ENCODE results near the gene ZBED6. TPM values are rescaled to one million over a fixed set of nuclear protein-coding genes. Genes with fewer than 3 reads are reported as not detected.

Gene ZBED6
- total and polyA plus RNA-seq, 9 of the 15 experiments (the other 6 are each of a cell fraction or from before 2014, with no cell fraction given) = 0.21 to 16.6 (median 5.0) TPM

- TF ChIP-seq E2F8 (IDR thresholded peaks at IDR 0.05; ENCODE audit: low read depth, partially characterized antibody) (no peak), POLR2H (tag; IDR thresholded peaks at IDR 0.05; ENCODE audit: low read depth) (no peak)
Measured at GRCh38 chr1:203828002-203828401, 32.6 kb downstream of the ZBED6 start (continued).

GRCh38 chr1:203828503-203828902 is 33.1 kb downstream of the ZBED6 start:
- intact Hi-C loops (cut with micrococcal nuclease) (no loop called here), in situ Hi-C loops (cut with MboI) (no loop called here)
- Histone ChIP-seq H3K4me2 (ENCODE audit: insufficient read depth, low read length) (no peak overlapping the region), H3K9me1 (ENCODE audit: control insufficient read depth, insufficient read depth, low read length) (no peaks in the 10 kb centered on the region), H4K20me1 (replicated peaks; ENCODE audit: control insufficient read depth, insufficient read depth, low read length) (no peaks in the 10 kb centered on the region; the same call in 1 of the 2 replicates), H3K27ac (ENCODE audit: extremely low read depth, low read depth, low read length) (no peak overlapping the region), H3K9ac (ENCODE audit: insufficient read depth in 1 of 2, low read depth in 2 of 2, low read length in 2 of 2) (no peak overlapping the region), H3K79me2 (ENCODE audit: control insufficient read depth, insufficient read depth, low read length) (peaks cover 25% of the 10 kb centered on the region), H2AFZ (ENCODE audit: low read depth, low read length) (no peak overlapping the region), H3K4me3 (no peak overlapping the region), H3K9me3 (replicated peaks; ENCODE audit: control insufficient read depth, insufficient read depth, low read depth, low read length) (no peaks in the 10 kb centered on the region), H3K4me1 (replicated peaks in 1 of 2; ENCODE audit: control insufficient read depth in 2 of 2, insufficient read depth in 2 of 2, low read length in 2 of 2) (no peaks in the 10 kb centered on the region), H3K27me3 (ENCODE audit: control insufficient read depth in 2 of 2, insufficient read depth in 2 of 2, low read length in 2 of 2) (no peaks in the 10 kb centered on the region), H3K36me3 (ENCODE audit: control insufficient read depth, insufficient read depth, low read length) (peaks cover 88% of the 10 kb centered on the region)
- WGBS (ENCODE audit: insufficient coverage, low coverage, missing lambda C conversion rate) = 33% methylated on average over 1 of the region's 1 CpG
- no peak for DNase-seq (ENCODE audit: extremely low read depth in 1 of 4, low spot score in 3 of 4)
- BruUV-seq (replicated peaks) = no TSS peak
- no peak for ATAC-seq
- ChIA-PET CTCF (ENCODE audit: low intra/inter-chr PET ratio) (no interaction called here), POLR2A (no interaction called here)
- no peak for FAIRE-seq
- TF ChIP-seq ZNF324 (CRISPR knock-in tag; IDR thresholded peaks at IDR 0.05) = no peak
- no peak for TF ChIP-seq FUS (optimal IDR thresholded peaks at IDR 0.05; ENCODE audit: low read depth, low read length)
- no peak for TF ChIP-seq MBD1 (CRISPR knock-in tag; IDR thresholded peaks at IDR 0.05)
- TF ChIP-seq ZNF316 (IDR thresholded peaks at IDR 0.05) = no peak
- no peak for TF ChIP-seq TEAD4 (IDR thresholded peaks at IDR 0.05; ENCODE audit: low read length)
- TF ChIP-seq TEAD4 (CRISPR knock-in tag; IDR thresholded peaks at IDR 0.05; ENCODE audit: borderline replicate concordance) = no peak
- TF ChIP-seq CCNT2 (IDR thresholded peaks at IDR 0.05; ENCODE audit: borderline replicate concordance, extremely low read depth, insufficient read length, low read depth, low read length) = no peak
- no peak for TF ChIP-seq NFE2L1 (tag; IDR thresholded peaks at IDR 0.05; ENCODE audit: borderline replicate concordance, low read depth)
- no peak for TF ChIP-seq GTF3C2 (IDR thresholded peaks at IDR 0.05; ENCODE audit: borderline replicate concordance, extremely low read depth, insufficient read length)
- no peak for TF ChIP-seq SRSF1 (IDR thresholded peaks at IDR 0.05; ENCODE audit: low read depth, low read length)

Data from K562 (cell line).